K562 (cell line): ENCODE results near the gene KRTCAP2. TPM values are rescaled to one million over a fixed set of nuclear protein-coding genes. Genes with fewer than 3 reads are reported as not detected.

Experiments
- ATAC-seq: fragments of 200-7000 bp; cut with Tn5 transposase; 3 replicates; pipeline ENCODE4 v1.9.1; 2020; ENCODE audit warnings: moderate library complexity
- BruUV-seq: library from RNA; stranded (reverse); fragments of 400-500 nt; replicated peaks from 2 replicates; lab custom pipeline; 2021; lab: Mats Ljungman, UMichigan
- CTCF ChIA-PET: fragments of 300-600 bp; formaldehyde crosslinking; extraction: SDS; loops from one replicate; lab custom pipeline; 2021; ENCODE audit warnings: low intra/inter-chr PET ratio; lab: Yijun Ruan, JAX
- POLR2A ChIA-PET: fragments of 300-600, 350-650 bp; sonication (Branson Sonifier 250); formaldehyde crosslinking; extraction: SDS; loops from one replicate; lab custom pipeline; 2021; ENCODE audit warnings: antibody characterized with exemption, inconsistent platforms; lab: Yijun Ruan, JAX
- DNase-seq, 4 experiments: peaks; one replicate each; pipeline versions ENCODE4 v3.0.0 to v3.0.0-alpha.2; 2011 to 2018; ENCODE audit warnings: low spot score in 3 of 4, mixed read lengths in 3 of 4; ENCODE audit errors: extremely low read depth in 1 of 4
- FAIRE-seq: peaks from 2 replicates; lab custom pipeline; 2011; peaks lifted over from hg19 to GRCh38; lab: Jason Lieb, UNC
- H2AFZ ChIP-seq: 2 replicates; pipeline ENCODE4 v1.6.0; 2011; ENCODE audit warnings: low read depth, low read length, control low read depth, inconsistent platforms
- H3K27ac ChIP-seq: fragments of 200-600 bp; 3 replicates; pipeline ENCODE4 v1.8.0; 2011; ENCODE audit warnings: low read depth, mild to moderate bottlenecking, control low read depth, inconsistent platforms, low read length, moderate library complexity, mixed read lengths; ENCODE audit errors: extremely low read depth
- H3K27me3 ChIP-seq, 2 experiments: fragments of 300-600 bp in 1 of 2; 2 replicates in 1 of 2; 3 replicates in 1 of 2; pipeline versions ENCODE4 v1.6.0 to v1.8.0; 2011; ENCODE audit warnings: inconsistent platforms in 2 of 2, low read length in 2 of 2, mild to moderate bottlenecking in 1 of 2, mixed read lengths in 1 of 2, moderate library complexity in 1 of 2; ENCODE audit not compliant: control insufficient read depth in 2 of 2, insufficient read depth in 2 of 2
- H3K36me3 ChIP-seq: fragments of 300-600 bp; 3 replicates; pipeline ENCODE4 v1.8.0; 2011; ENCODE audit warnings: mild to moderate bottlenecking, low read length, inconsistent platforms; ENCODE audit not compliant: control insufficient read depth, insufficient read depth
- H3K4me1 ChIP-seq, 2 experiments: fragments of 200-600 bp in 1 of 2; replicated peaks in 1 of 2; 2 replicates in 1 of 2; 3 replicates in 1 of 2; pipeline versions ENCODE4 v1.5.1 to v1.8.0; 2011; ENCODE audit warnings: inconsistent platforms in 2 of 2, low read length in 2 of 2, mild to moderate bottlenecking in 1 of 2, mixed read lengths in 1 of 2, moderate library complexity in 1 of 2; ENCODE audit not compliant: control insufficient read depth in 2 of 2, insufficient read depth in 2 of 2
- H3K4me2 ChIP-seq: 2 replicates; pipeline ENCODE4 v1.6.1; 2011; ENCODE audit warnings: low read length, control low read depth, inconsistent platforms, mixed read lengths; ENCODE audit not compliant: insufficient read depth
- H3K4me3 ChIP-seq: fragments of 200-600 bp; sonication (generic), shearing (Covaris generic); 2 replicates; pipeline ENCODE4 v1.5.1; 2016; ENCODE audit warnings: control low read depth, inconsistent platforms
- H3K79me2 ChIP-seq: fragments of 200-600 bp; 3 replicates; pipeline ENCODE4 v1.8.0; 2011; ENCODE audit warnings: low read length, inconsistent platforms; ENCODE audit not compliant: control insufficient read depth, insufficient read depth
- H3K9ac ChIP-seq, 2 experiments: 2 replicates each; pipeline versions ENCODE4 v1.6.0 to v1.6.1; 2011; ENCODE audit warnings: low read depth in 2 of 2, low read length in 2 of 2, control low read depth in 1 of 2, inconsistent platforms in 1 of 2, mild to moderate bottlenecking in 1 of 2, mixed read lengths in 1 of 2; ENCODE audit not compliant: insufficient read depth in 1 of 2
- H3K9me1 ChIP-seq: one replicate; pipeline ENCODE4 v1.6.0; 2011; ENCODE audit warnings: inconsistent platforms, mild to moderate bottlenecking, low read length, moderate library complexity; ENCODE audit not compliant: control insufficient read depth, insufficient read depth
- H3K9me3 ChIP-seq: replicated peaks from 2 replicates; pipeline ENCODE4 v1.5.1; 2011; ENCODE audit warnings: low read depth, low read length, inconsistent platforms; ENCODE audit not compliant: control insufficient read depth, insufficient read depth
- H4K20me1 ChIP-seq: replicated peaks from 2 replicates; pipeline ENCODE4 v1.6.1; 2011; ENCODE audit warnings: low read length, inconsistent platforms, mixed read lengths; ENCODE audit not compliant: control insufficient read depth, insufficient read depth
- FIP1L1 ChIP-seq: fragments of 200-400 bp; formaldehyde crosslinking; IDR thresholded peaks from 2 replicates; pipeline ENCODE4 v1.6.1; 2018; ENCODE audit warnings: mild to moderate bottlenecking, low read depth, low read length; ENCODE audit not compliant: poor library complexity, severe bottlenecking
- FOXA3 ChIP-seq, 2 experiments: fragments of 450-650 bp in 1 of 2; sonication (generic) in 1 of 2; formaldehyde crosslinking; IDR thresholded peaks in 1 of 2; conservative IDR thresholded peaks in 1 of 2; 2 replicates each; pipeline versions ENCODE4 v1.4.0 to v1.8.0; 2020 to 2022; ENCODE audit warnings: mild to moderate bottlenecking in 2 of 2, missing genetic modification reagents in 1 of 2
- MXD1 ChIP-seq: fragments of 250-450 bp; sonication (Bioruptor Pico); IDR thresholded peaks from 2 replicates; pipeline ENCODE4 v1.8.0; 2021; ENCODE audit warnings: borderline replicate concordance, mild to moderate bottlenecking, moderate library complexity; ENCODE audit not compliant: poor library complexity, severe bottlenecking
- PHB ChIP-seq: fragments of 250-450 bp; sonication (Bioruptor Pico); IDR thresholded peaks from 2 replicates; pipeline ENCODE4 v1.5.0; 2021
- ZBTB33 ChIP-seq: sonication (generic); formaldehyde crosslinking; IDR thresholded peaks from 2 replicates; pipeline ENCODE4 v1.8.1; 2023; ENCODE audit warnings: mild to moderate bottlenecking, missing genetic modification reagents
- WGBS: fragments of 100-300 bp; shearing (Covaris generic); methylation state at CpG from one replicate; pipeline ENCODE4 v1.1.6; 2016; ENCODE audit warnings: low coverage, mixed read lengths; ENCODE audit not compliant: insufficient coverage; ENCODE audit errors: missing lambda C conversion rate; 5-methylcytosine and 5-hydroxymethylcytosine counted together
- in situ Hi-C: fragments of 300-500 bp; cut with MboI; formaldehyde crosslinking; loops from 4 replicates; pipeline ENCODE4 v1.15.0; 2018; ENCODE audit warnings: inconsistent platforms, mixed read lengths
- intact Hi-C: fragments of 100-400 bp; cut with micrococcal nuclease; formaldehyde crosslinking; loops from 2 replicates; pipeline ENCODE4 v1.14.2; 2022
- polyA plus RNA-seq, 8 experiments: library from polyadenylated mRNA; depleted of rRNA in 4 of 8; stranded (reverse) in 5 of 8; unstranded in 3 of 8; fragments of >200 nt; fragmentation: Nextera tagmentation in 2 of 8; fragmentation: Illumina TruSeq in 1 of 8; extraction: Ambion mirVana in 2 of 8; extraction: Trizol in 1 of 8; gene quantifications; 2 replicates each; pipeline versions ENCODE4 v1.2.1 to v1.2.3, GENCODE V29; 2011 to 2014; ENCODE audit warnings: inconsistent platforms in 1 of 8, missing spikeins in 1 of 8
- total RNA-seq, 7 experiments: library from RNA; depleted of rRNA in 6 of 7; stranded (reverse); fragments of >200 nt in 6 of 7; fragmentation: Illumina TruSeq in 2 of 7; extraction: Trizol in 2 of 7; gene quantifications; 2 replicates each; pipeline versions ENCODE4 v1.2.1 to v1.2.3, GENCODE V29; 2011 to 2021; ENCODE audit warnings: low replicate concordance in 1 of 7

The KRTCAP2 gene
- total and polyA plus RNA-seq, 9 of the 15 experiments (the other 6 are each of a cell fraction or from before 2014, with no cell fraction given) = 126 to 436 (median 244) TPM

GRCh38 chr1:155126556-155127104 lies 46.5 kb downstream of the KRTCAP2 start (continued):
- TF ChIP-seq MXD1 (CRISPR knock-in tag) (no peak), PHB (CRISPR knock-in tag) (no peak), FOXA3 (CRISPR knock-in tag; conservative IDR thresholded peaks at IDR 0.05 in 1 of 2, IDR thresholded peaks at IDR 0.05 in 1 of 2) (peak; percentile 32 to 86; a peak in 2 of 4 replicates), ZBTB33 (CRISPR knock-in tag) (0 out of 2 replicates have a peak, but pooled peaks have one; percentile 10)

GRCh38 chr1:155125946-155126555 lies 47.1 kb downstream of the KRTCAP2 start:
- in situ Hi-C loops = no loop called here
- DNase-seq (peak in 1 of 4 experiments; percentile 37), FAIRE-seq (no peak), ATAC-seq (peak; percentile 35)
- H3K4me3 ChIP-seq = no peak overlapping the region
- no peaks in the 10 kb centered on the region for H3K9me3 ChIP-seq
- H3K27me3 ChIP-seq = no peaks in the 10 kb centered on the region
- peak overlapping the region; percentile 91 for H2AFZ ChIP-seq
- peaks cover 2% of the 10 kb centered on the region; the same call in 1 of the 3 replicates for H3K79me2 ChIP-seq
- BruUV-seq = no TSS peak
- H3K4me2 ChIP-seq = no peak overlapping the region; the same call in 1 of the 2 replicates
- no peaks in the 10 kb centered on the region for H3K9me1 ChIP-seq
- H3K4me1 ChIP-seq = peaks cover 44 to 58% of the 10 kb centered on the region in 2 experiments
- no peaks in the 10 kb centered on the region for H3K36me3 ChIP-seq
- peak overlapping the region in 1 of 2 experiments; percentile 94; a peak in 2 of 4 replicates for H3K9ac ChIP-seq
- H4K20me1 ChIP-seq = no peaks in the 10 kb centered on the region
- no peak overlapping the region for H3K27ac ChIP-seq
- CTCF ChIA-PET = no interaction called here
- intact Hi-C loops = no loop called here
- 61% methylated on average over 35 of the region's 53 CpGs for WGBS
- POLR2A ChIA-PET = interaction anchor here (0.7 to 1.1 kb wide), 2 partner anchors 15 to 18 kb away, joined by 3 read pairs; no protein-coding TSS in a partner anchor
- peak; percentile 39 for TF ChIP-seq FIP1L1
